Measurements from ENCODE around the gene PCDHGC5. TPM values are rescaled to one million over a fixed set of nuclear protein-coding genes. Genes with fewer than 3 reads are reported as not detected.

Gene PCDHGC5
- total RNA-seq, 2 experiments from 2014 or later: not detected

DNA sequence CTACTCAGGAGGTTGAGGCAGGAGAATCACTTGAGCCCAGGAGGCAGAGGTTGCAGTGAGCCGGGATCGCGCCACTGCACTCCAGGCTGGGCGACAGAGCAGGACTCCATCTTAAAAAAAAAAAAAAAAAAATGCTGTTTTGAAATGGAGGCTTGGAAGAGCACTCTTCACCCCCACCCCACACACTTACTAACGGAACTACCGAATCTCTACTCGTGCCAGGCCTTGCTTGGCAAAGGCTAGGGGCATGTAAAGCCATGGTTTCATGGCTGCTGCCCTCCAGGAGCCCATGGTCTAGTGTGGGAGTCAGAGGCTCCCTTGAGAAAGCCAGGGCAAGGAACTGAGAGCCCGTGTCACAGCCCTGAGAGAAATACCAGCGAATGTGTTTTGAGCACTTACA, 21.3 kb downstream of the PCDHGC5 start:
- CTCF ChIA-PET: interaction anchor here (0.8 to 3.7 kb wide), 3 partner anchors 18 to 89 kb away, joined by 3 to 13 read pairs (median 4); partner anchors contain the start of gene PCDHGA11

DNA sequence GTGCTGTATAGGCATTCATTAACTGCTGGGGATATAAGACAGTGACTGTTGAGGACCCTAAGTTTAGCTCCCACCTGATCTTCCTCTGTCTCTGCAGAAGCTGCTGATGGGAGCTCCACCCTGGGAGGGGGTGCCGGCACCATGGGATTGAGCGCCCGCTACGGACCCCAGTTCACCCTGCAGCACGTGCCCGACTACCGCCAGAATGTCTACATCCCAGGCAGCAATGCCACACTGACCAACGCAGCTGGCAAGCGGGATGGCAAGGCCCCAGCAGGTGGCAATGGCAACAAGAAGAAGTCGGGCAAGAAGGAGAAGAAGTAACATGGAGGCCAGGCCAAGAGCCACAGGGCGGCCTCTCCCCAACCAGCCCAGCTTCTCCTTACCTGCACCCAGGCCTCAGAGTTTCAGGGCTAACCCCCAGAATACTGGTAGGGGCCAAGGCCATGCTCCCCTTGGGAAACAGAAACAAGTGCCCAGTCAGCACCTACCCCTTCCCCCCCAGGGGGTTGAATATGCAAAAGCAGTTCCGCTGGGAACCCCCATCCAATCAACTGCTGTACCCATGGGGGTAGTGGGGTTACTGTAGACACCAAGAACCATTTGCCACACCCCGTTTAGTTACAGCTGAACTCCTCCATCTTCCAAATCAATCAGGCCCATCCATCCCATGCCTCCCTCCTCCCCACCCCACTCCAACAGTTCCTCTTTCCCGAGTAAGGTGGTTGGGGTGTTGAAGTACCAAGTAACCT, 22.1 kb downstream of the PCDHGC5 start:
- no peak for DNase-seq
- ChIA-PET CTCF (interaction anchor here (0.8 to 3.7 kb wide), 5 partner anchors 19 to 90 kb away, joined by 3 to 13 read pairs (median 5); partner anchors contain the start of genes PCDHGA11 and PCDHGC3), POLR2A (no interaction called here)
- H3K27ac Mint-ChIP-seq: no peak overlapping the region
- H3K4me1 Mint-ChIP-seq: peaks cover 27% of the 10 kb centered on the region
- H3K4me3 Mint-ChIP-seq: no peak overlapping the region
- peaks cover 16% of the 10 kb centered on the region for H3K36me3 Mint-ChIP-seq (ENCODE audit: low read depth)
- no peaks in the 10 kb centered on the region for H3K9me3 Mint-ChIP-seq
- no peaks in the 10 kb centered on the region for H3K27me3 Mint-ChIP-seq

More for the DNA sequence above, 21.3 kb downstream of the PCDHGC5 start:
- H3K36me3 Mint-ChIP-seq (ENCODE audit: low read depth): peaks cover 9% of the 10 kb centered on the region
- H3K27me3 Mint-ChIP-seq: no peaks in the 10 kb centered on the region
- H3K4me1 Mint-ChIP-seq: peaks cover 22% of the 10 kb centered on the region
- H3K9me3 Mint-ChIP-seq: no peaks in the 10 kb centered on the region
- no peak overlapping the region for H3K27ac Mint-ChIP-seq
- no peak overlapping the region for H3K4me3 Mint-ChIP-seq
- POLR2A ChIA-PET: no interaction called here
- DNase-seq: no peak

DNA sequence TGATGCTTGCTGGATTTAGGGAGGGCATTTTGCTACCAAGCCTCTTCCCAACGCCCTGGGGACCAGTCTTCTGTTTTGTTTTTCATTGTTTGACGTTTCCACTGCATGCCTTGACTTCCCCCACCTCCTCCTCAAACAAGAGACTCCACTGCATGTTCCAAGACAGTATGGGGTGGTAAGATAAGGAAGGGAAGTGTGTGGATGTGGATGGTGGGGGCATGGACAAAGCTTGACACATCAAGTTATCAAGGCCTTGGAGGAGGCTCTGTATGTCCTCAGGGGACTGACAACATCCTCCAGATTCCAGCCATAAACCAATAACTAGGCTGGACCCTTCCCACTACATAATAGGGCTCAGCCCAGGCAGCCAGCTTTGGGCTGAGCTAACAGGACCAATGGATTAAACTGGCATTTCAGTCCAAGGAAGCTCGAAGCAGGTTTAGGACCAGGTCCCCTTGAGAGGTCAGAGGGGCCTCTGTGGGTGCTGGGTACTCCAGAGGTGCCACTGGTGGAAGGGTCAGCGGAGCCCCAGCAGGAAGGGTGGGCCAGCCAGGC, 23.0 kb downstream of the PCDHGC5 start:
- DNase-seq: no peak
- no peak overlapping the region for H3K4me3 Mint-ChIP-seq
- H3K9me3 Mint-ChIP-seq: no peaks in the 10 kb centered on the region
- CTCF ChIA-PET: interaction anchor here (0.7 to 3.7 kb wide), 13 partner anchors 8 to 647 kb away, joined by 3 to 28 read pairs (median 4); partner anchors contain the start of genes PCDHGA3 and PCDHGC3
- no peaks in the 10 kb centered on the region for H3K27me3 Mint-ChIP-seq
- POLR2A ChIA-PET: no interaction called here
- H3K4me1 Mint-ChIP-seq: peaks cover 27% of the 10 kb centered on the region
- no peak overlapping the region for H3K27ac Mint-ChIP-seq
- H3K36me3 Mint-ChIP-seq (ENCODE audit: low read depth): peaks cover 24% of the 10 kb centered on the region

DNA sequence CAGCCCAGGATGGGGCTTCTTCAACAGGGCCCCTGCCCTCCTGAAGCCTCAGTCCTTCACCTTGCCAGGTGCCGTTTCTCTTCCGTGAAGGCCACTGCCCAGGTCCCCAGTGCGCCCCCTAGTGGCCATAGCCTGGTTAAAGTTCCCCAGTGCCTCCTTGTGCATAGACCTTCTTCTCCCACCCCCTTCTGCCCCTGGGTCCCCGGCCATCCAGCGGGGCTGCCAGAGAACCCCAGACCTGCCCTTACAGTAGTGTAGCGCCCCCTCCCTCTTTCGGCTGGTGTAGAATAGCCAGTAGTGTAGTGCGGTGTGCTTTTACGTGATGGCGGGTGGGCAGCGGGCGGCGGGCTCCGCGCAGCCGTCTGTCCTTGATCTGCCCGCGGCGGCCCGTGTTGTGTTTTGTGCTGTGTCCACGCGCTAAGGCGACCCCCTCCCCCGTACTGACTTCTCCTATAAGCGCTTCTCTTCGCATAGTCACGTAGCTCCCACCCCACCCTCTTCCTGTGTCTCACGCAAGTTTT, 23.6 kb downstream of the PCDHGC5 start:
- ChIA-PET POLR2A (no interaction called here), CTCF (interaction anchor here (0.6 to 3.7 kb wide), 20 partner anchors 9 to 1051 kb away, joined by 3 to 28 read pairs (median 4); partner anchors contain the start of genes PCDHGA10, PCDHGA11, PCDHGA12 and PCDHGA3)
- Mint-ChIP-seq H3K27ac (peak overlapping the region; percentile 61), H3K9me3 (no peaks in the 10 kb centered on the region), H3K36me3 (ENCODE audit: low read depth) (peaks cover 30% of the 10 kb centered on the region), H3K27me3 (no peaks in the 10 kb centered on the region), H3K4me3 (peak overlapping the region; percentile 61), H3K4me1 (peaks cover 27% of the 10 kb centered on the region)
- DNase-seq: peak; percentile 83

DNA sequence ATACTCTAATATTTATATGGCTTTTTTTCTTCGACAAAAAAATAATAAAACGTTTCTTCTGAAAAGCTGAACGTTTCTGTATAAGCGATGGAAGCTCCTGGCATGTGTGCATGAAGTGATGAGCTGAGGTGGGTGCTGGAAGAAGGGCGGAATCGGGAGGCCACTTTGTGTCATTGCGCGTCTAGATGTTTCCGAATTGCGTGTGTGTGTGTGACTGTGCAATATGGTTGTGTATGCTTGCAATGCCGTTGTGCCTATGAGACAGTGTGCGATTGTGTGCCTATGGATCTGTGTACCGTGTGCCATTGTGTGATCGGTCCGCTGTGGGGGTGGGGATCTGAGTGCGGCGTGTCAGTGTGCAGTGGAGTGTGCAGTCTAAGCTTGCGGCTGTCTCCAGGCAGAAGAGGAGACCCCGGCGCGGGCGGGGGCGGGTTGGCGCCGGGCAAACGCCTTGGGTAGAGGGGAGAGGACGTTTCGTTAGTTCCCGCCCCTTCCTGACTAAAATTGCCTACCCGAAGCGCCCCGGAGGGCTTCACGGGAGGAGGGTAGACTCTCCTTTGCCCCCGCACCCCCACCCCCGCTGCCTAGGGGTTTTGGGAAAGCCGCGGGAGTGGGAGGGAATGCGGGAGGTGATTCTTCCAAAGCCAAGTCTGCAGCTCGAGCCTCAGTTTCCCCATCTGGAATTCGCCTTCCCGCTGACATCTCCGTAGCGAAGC, 24.2 kb downstream of the PCDHGC5 start:
- CTCF ChIA-PET: interaction anchor here (0.6 to 3.7 kb wide), 22 partner anchors 9 to 1050 kb away, joined by 3 to 28 read pairs (median 4); partner anchors contain the start of genes PCDHGA10, PCDHGA11, PCDHGA12 and PCDHGA3
- H3K4me1 Mint-ChIP-seq: peaks cover 27% of the 10 kb centered on the region
- H3K9me3 Mint-ChIP-seq: no peaks in the 10 kb centered on the region
- peak overlapping the region; percentile 61 for H3K4me3 Mint-ChIP-seq
- peak; percentile 21 for DNase-seq
- H3K27me3 Mint-ChIP-seq: no peaks in the 10 kb centered on the region
- H3K36me3 Mint-ChIP-seq (ENCODE audit: low read depth): peaks cover 34% of the 10 kb centered on the region
- H3K27ac Mint-ChIP-seq: peak overlapping the region; percentile 61
- POLR2A ChIA-PET: no interaction called here

DNA sequence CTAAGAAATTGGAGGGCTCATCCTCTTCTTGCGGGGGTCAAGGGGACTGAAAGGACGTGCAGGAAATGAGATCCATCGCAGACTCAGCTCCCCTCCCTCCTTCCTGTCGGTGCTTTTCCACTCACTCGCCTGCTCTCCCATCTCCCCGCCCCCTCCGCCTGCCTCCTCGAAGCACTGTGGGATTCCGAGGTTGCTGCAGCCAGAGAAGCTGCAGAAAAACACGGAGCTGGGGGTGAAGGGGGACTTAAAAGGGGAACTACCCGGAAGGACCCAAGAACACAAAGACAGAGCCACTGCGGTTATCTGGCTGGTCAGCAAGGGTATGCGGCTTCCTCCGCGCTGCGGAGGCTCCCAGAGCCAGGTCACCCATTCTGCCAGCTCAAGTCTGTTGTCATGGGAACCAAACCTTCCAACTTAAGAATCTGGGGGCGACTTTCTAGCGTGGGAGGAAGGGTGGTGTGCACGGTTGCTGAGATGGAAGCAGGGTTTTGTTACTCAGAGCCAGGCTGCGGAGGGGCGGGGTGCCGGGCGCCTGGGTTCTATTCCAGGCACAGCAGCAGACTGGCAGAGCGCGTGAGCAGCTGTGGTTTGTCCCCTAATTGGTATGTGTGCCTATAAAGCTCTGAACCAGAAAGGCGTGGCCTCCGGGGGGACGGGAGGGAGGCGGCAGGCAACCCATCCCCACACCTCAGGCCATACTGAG, 24.9 kb downstream of the PCDHGC5 start:
- Mint-ChIP-seq H3K27me3 (no peaks in the 10 kb centered on the region), H3K4me3 (peak overlapping the region; percentile 55), H3K36me3 (ENCODE audit: low read depth) (peaks cover 40% of the 10 kb centered on the region), H3K27ac (peak overlapping the region; percentile 68), H3K9me3 (no peaks in the 10 kb centered on the region), H3K4me1 (peaks cover 27% of the 10 kb centered on the region)
- peak; percentile 18 for DNase-seq
- POLR2A ChIA-PET: no interaction called here
- CTCF ChIA-PET: interaction anchor here (1.0 to 3.7 kb wide), 14 partner anchors 9 to 447 kb away, joined by 3 to 28 read pairs (median 7); partner anchors contain the start of genes PCDHGA10, PCDHGA11, PCDHGA12 and PCDHGB3

DNA sequence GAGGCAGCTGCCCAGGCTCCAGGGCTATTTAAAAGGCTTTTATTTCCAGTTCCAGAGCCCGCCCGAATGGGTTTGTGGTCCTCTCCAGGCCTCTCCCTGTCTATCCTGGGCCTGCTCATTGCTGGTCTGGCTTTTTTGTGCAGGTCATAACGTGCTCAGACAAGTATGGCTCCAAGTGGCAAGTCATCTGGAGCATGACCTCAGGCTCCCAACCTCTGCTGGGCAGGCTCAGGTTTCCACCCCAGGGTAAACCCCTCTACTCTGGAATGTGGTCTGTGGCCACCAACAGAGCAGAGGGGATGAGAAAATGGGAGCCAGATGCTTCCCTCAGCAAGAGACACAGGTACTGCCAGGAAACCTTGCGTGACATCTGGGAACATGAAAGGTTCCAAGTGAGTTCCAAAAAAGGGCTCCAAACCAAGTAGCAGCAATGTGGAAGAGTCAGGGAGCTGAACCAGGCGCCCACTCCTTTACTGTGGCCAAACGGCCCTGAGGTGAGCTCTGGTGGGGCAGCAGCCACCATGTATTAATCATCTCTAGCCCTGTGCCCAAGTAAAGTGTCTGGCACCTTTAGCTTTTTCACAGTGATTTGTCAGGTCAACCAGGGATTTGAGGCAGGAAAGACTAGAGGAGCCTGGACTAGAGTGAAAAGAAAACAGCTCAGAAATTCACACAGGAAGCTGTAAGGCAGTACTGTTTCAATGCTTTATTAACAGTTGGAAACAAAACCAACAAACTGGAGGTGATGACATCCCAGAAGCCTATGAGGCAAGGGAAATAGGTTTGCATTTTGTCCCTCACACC, 25.7 kb downstream of the PCDHGC5 start:
- no peaks in the 10 kb centered on the region for H3K9me3 Mint-ChIP-seq
- peaks cover 27% of the 10 kb centered on the region for H3K4me1 Mint-ChIP-seq
- ChIA-PET POLR2A (interaction anchor here (0.6 to 0.7 kb wide), 2 partner anchors 8 to 196 kb away, joined by 4 to 8 read pairs; no protein-coding TSS in a partner anchor), CTCF (interaction anchor here (1.1 to 3.2 kb wide), 11 partner anchors 8 to 190 kb away, joined by 3 to 28 read pairs (median 5); partner anchors contain the start of genes PCDHGA10, PCDHGA11, PCDHGA12 and PCDHGB3)
- DNase-seq: no peak
- no peak overlapping the region for H3K27ac Mint-ChIP-seq
- H3K27me3 Mint-ChIP-seq: no peaks in the 10 kb centered on the region
- H3K36me3 Mint-ChIP-seq (ENCODE audit: low read depth): peaks cover 46% of the 10 kb centered on the region
- H3K4me3 Mint-ChIP-seq: no peak overlapping the region

DNA sequence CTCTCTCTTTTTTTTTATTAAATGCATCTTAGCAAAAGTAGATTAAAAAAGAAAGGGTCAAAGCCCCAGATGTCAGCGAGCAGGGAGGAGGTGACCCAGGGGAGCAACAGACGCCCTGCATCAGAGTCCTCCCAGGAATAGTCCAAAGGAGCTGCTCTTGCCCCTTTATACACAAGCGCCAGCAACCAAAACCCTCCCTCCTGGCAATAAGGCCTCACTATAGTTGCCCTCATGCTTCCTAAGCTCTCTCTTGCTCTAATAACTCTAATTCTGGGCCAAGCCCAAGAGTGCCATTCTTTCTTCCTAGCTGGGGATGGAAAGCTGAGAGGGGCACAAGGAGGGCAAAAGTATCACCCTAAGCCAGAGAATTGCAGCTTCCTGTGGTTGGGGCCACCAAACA, 26.3 kb downstream of the PCDHGC5 start:
- Mint-ChIP-seq H3K4me3 (no peak overlapping the region), H3K27ac (no peak overlapping the region), H3K4me1 (peaks cover 27% of the 10 kb centered on the region), H3K36me3 (ENCODE audit: low read depth) (peaks cover 52% of the 10 kb centered on the region), H3K9me3 (no peaks in the 10 kb centered on the region), H3K27me3 (no peaks in the 10 kb centered on the region)
- CTCF ChIA-PET: interaction anchor here (0.7 to 3.2 kb wide), 6 partner anchors 52 to 104 kb away, joined by 3 to 14 read pairs (median 4); partner anchors contain the start of genes DIAPH1, PCDHGA10, PCDHGA11 and PCDHGA12
- no peak for DNase-seq
- POLR2A ChIA-PET: interaction anchor here (0.7 kb wide), 1 partner anchor 8 kb away, joined by 8 read pairs; no protein-coding TSS in a partner anchor

DNA sequence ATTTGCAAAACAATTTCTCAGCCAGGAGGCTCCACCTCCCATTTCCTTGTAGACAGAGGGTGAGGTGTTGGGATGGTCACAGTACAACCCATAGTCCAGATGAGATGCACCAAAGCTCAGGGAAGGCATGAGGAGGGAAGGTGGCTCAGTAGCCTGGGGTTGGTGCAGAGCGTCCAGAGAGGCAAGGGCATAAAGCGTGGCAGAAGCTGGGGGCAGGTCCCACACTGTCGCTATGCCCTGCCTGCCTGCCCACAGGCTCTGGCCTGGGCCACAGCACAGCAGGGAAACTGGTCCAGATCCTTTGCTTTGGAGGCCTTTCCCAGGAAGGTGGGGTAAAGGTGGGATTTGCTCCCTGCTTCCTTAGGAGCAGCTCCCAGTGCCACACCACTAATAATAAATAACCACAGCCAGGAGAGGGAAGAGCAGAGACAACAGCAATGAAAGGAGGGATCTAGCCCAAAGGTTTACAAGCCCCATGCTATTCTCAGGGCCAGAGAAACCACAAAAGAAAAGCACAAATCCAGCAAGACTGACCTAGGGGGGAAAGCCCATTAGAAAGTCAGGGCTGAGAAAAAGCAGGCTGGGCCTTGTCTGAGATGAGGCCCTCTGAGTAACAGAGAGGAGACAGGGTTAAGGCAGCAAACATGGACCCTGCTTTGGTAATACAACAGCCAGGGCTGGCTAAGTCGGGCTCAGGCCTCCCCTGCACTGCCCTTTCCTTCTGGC, 27.2 kb downstream of the PCDHGC5 start:
- POLR2A ChIA-PET: no interaction called here
- H3K4me1 Mint-ChIP-seq: peaks cover 27% of the 10 kb centered on the region
- no peaks in the 10 kb centered on the region for H3K27me3 Mint-ChIP-seq
- H3K36me3 Mint-ChIP-seq (ENCODE audit: low read depth): peaks cover 61% of the 10 kb centered on the region
- H3K4me3 Mint-ChIP-seq: no peak overlapping the region
- CTCF ChIA-PET: interaction anchor here (0.7 to 2.8 kb wide), 7 partner anchors 8 to 103 kb away, joined by 3 to 13 read pairs (median 3); partner anchors contain the start of genes DIAPH1 and PCDHGA10
- no peak overlapping the region for H3K27ac Mint-ChIP-seq
- no peaks in the 10 kb centered on the region for H3K9me3 Mint-ChIP-seq
- DNase-seq: no peak

DNA sequence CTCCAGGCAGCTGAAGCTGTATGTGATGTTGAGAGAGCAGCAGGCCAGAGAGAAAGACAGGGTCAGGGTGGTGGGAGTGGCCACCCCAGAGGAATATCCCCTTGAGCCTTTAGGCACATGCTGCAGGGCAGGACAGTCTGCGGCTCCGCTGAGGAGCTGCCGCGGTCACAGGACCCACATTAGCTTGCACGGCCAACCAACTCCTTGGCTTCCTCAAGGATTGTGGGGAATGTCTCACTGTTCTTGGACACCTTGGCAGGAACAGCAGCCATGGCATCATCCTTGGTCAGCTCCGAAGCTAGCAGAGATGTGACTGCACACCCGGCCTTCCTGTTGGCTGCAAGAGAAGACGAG, 27.8 kb downstream of the PCDHGC5 start:
- no peaks in the 10 kb centered on the region for H3K9me3 Mint-ChIP-seq
- no peak overlapping the region for H3K27ac Mint-ChIP-seq
- H3K36me3 Mint-ChIP-seq (ENCODE audit: low read depth): peaks cover 65% of the 10 kb centered on the region
- CTCF ChIA-PET: interaction anchor here (0.8 to 1.2 kb wide), 3 partner anchors 20 to 103 kb away, joined by 3 read pairs; partner anchors contain the start of gene PCDHGA10
- POLR2A ChIA-PET: no interaction called here
- no peaks in the 10 kb centered on the region for H3K27me3 Mint-ChIP-seq
- no peak overlapping the region for H3K4me3 Mint-ChIP-seq
- DNase-seq: no peak
- H3K4me1 Mint-ChIP-seq: peaks cover 31% of the 10 kb centered on the region

DNA sequence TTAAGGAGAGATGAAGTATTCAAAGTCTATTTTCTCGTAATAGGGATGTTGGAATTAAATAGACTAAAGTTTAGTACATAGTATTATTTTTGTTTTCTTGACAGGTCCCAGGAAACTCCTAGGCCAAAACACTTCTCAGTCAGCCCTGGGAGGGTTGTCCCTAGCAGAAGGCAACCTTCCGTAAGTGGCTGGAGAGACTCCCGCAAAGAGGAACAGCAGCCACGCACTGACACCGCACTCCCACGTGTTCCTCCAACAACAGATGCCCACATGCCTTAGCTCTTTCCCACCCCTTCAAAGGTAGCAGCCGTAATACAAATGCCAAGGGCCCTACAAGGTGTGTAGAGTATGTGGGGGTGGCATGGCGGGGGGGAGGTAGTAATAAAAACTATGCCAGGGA, 28.4 kb downstream of the PCDHGC5 start:
- POLR2A ChIA-PET: no interaction called here
- no peaks in the 10 kb centered on the region for H3K27me3 Mint-ChIP-seq
- H3K9me3 Mint-ChIP-seq: no peaks in the 10 kb centered on the region
- CTCF ChIA-PET: interaction anchor here (0.6 to 1.2 kb wide), 3 partner anchors 10 to 168 kb away, joined by 3 read pairs; partner anchors contain the start of gene PCDHGA10
- no peak overlapping the region for H3K27ac Mint-ChIP-seq
- no peak overlapping the region for H3K4me3 Mint-ChIP-seq
- peaks cover 69% of the 10 kb centered on the region for H3K36me3 Mint-ChIP-seq (ENCODE audit: low read depth)
- no peak for DNase-seq
- H3K4me1 Mint-ChIP-seq: peaks cover 32% of the 10 kb centered on the region

Data from activated CD4-positive, alpha-beta T cell treated with anti-CD3 and anti-CD28 coated beads, Interleukin-2, amount 10 ng/mL, durations not matched to agents 7 days and 5 days (primary cell).